Activated CD8-positive, alpha-beta T cell treated with anti-CD3 and anti-CD28 coated beads for 36 hours (primary cell): ENCODE results near the gene RBX1. TPM values are rescaled to one million over a fixed set of nuclear protein-coding genes. Genes with fewer than 3 reads are reported as not detected.
A peak's percentile ranks its signal among the peaks of the same experiment; 100 is the strongest.

ENCODE experiments used
- ATAC-seq: fragments of 200-7000 bp; cut with Tn5 transposase; one replicate; pipeline ENCODE4 v1.10.0; 2021; ENCODE audit warnings: mild to moderate bottlenecking, moderate library complexity
- CTCF ChIA-PET: fragments of 350-600 bp; sonication (Branson Sonifier 250); formaldehyde crosslinking; loops from one replicate; lab custom pipeline; 2021; ENCODE audit warnings: antibody characterized with exemption; lab: Charles Lee
- POLR2A ChIA-PET: fragments of 350-600 bp; sonication (Branson Sonifier 250); formaldehyde crosslinking; loops from one replicate; lab custom pipeline; 2021; ENCODE audit warnings: antibody characterized with exemption; lab: Charles Lee
- DNase-seq: peaks from one replicate; pipeline ENCODE4 v3.0.0-alpha.2; 2020
- H3K27ac Mint-ChIP-seq: one replicate; pipeline ENCODE4 v1.8.0; 2021; ENCODE audit warnings: mild to moderate bottlenecking, mixed read lengths
- H3K27me3 Mint-ChIP-seq: one replicate; pipeline ENCODE4 v1.8.0; 2021; ENCODE audit warnings: mixed read lengths
- H3K36me3 Mint-ChIP-seq: one replicate; pipeline ENCODE4 v1.8.0; 2021; ENCODE audit warnings: low read depth, mixed read lengths
- H3K4me1 Mint-ChIP-seq: one replicate; pipeline ENCODE4 v1.8.0; 2021; ENCODE audit warnings: low read depth, mixed read lengths
- H3K4me3 Mint-ChIP-seq: one replicate; pipeline ENCODE4 v1.8.0; 2021; ENCODE audit warnings: mild to moderate bottlenecking, moderate library complexity, mixed read lengths
- H3K9me3 Mint-ChIP-seq: one replicate; pipeline ENCODE4 v1.8.0; 2021; ENCODE audit warnings: mixed read lengths
- intact Hi-C: fragments of 100-400 bp; cut with micrococcal nuclease; formaldehyde crosslinking; loops from one replicate; pipeline ENCODE4 v1.10.0; 2022
- total RNA-seq, 2 experiments: library from RNA; stranded (reverse); gene quantifications; one replicate each; pipeline ENCODE4 v1.2.3, GENCODE V29; 2021
- TF ChIP-seq, protein P1 (sequence below): fragments of 200-600 bp; IDR thresholded peaks from one replicate; pipeline ENCODE4 v1.8.0; 2022; ENCODE audit warnings: antibody characterized with exemption, mild to moderate bottlenecking

The RBX1 gene
- total RNA-seq, 2 experiments from 2014 or later: 90.4 to 92.8 TPM

GRCh38 chr22:40919446-40919845 lies 31.7 kb upstream of the RBX1 start:
- H3K4me1 Mint-ChIP-seq: peaks cover 4% of the 10 kb centered on the region
- no peak overlapping the region for H3K27ac Mint-ChIP-seq
- H3K36me3 Mint-ChIP-seq: peaks cover 17% of the 10 kb centered on the region

DNA sequence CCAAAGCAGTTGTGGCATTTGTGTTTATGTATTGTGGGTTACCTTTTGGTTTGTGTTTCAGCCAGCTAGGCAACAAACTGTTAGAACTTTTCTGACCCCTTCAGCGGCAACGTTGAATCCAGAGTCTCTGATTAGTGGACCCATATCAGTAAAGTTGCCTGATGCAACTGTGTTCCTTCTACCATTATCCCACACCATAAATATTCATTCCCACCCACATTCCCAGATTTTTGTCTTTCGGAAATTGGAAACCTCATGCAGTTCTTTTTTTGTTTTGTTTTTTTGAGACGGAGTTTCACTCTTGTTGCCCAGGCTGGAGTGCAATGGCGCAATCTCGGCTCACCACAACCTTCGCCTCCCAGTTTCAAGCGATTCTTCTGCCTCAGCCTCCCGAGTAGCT lies 30.7 kb upstream of the RBX1 start:
- TF ChIP-seq, protein P1, sequence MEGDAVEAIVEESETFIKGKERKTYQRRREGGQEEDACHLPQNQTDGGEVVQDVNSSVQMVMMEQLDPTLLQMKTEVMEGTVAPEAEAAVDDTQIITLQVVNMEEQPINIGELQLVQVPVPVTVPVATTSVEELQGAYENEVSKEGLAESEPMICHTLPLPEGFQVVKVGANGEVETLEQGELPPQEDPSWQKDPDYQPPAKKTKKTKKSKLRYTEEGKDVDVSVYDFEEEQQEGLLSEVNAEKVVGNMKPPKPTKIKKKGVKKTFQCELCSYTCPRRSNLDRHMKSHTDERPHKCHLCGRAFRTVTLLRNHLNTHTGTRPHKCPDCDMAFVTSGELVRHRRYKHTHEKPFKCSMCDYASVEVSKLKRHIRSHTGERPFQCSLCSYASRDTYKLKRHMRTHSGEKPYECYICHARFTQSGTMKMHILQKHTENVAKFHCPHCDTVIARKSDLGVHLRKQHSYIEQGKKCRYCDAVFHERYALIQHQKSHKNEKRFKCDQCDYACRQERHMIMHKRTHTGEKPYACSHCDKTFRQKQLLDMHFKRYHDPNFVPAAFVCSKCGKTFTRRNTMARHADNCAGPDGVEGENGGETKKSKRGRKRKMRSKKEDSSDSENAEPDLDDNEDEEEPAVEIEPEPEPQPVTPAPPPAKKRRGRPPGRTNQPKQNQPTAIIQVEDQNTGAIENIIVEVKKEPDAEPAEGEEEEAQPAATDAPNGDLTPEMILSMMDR: no peak
- Mint-ChIP-seq H3K4me3 (no peak overlapping the region), H3K27ac (no peak overlapping the region), H3K27me3 (no peaks in the 10 kb centered on the region), H3K9me3 (no peaks in the 10 kb centered on the region), H3K4me1 (peaks cover 4% of the 10 kb centered on the region), H3K36me3 (peaks cover 13% of the 10 kb centered on the region)
- ChIA-PET CTCF (interaction anchor here (1.7 to 4.8 kb wide), 3 partner anchors 53 to 317 kb away, joined by 3 to 80 read pairs (median 4); no protein-coding TSS in a partner anchor), POLR2A (no interaction called here)
- DNase-seq (no peak), ATAC-seq (no peak)
- intact Hi-C loops: loop anchor here (10.0 kb wide), 1 partner anchor 314 kb away; no protein-coding TSS in a partner anchor

More at GRCh38 chr22:40919446-40919845, 31.7 kb upstream of the RBX1 start:
- CTCF ChIA-PET: interaction anchor here (1.0 kb wide), 1 partner anchor 318 kb away, joined by 3 read pairs; no protein-coding TSS in a partner anchor
- TF ChIP-seq, protein P1: no peak
- Mint-ChIP-seq H3K27me3 (no peaks in the 10 kb centered on the region), H3K9me3 (no peaks in the 10 kb centered on the region), H3K4me3 (no peak overlapping the region)
- ATAC-seq (no peak), DNase-seq (no peak)
- POLR2A ChIA-PET: no interaction called here
- intact Hi-C loops: no loop called here

DNA sequence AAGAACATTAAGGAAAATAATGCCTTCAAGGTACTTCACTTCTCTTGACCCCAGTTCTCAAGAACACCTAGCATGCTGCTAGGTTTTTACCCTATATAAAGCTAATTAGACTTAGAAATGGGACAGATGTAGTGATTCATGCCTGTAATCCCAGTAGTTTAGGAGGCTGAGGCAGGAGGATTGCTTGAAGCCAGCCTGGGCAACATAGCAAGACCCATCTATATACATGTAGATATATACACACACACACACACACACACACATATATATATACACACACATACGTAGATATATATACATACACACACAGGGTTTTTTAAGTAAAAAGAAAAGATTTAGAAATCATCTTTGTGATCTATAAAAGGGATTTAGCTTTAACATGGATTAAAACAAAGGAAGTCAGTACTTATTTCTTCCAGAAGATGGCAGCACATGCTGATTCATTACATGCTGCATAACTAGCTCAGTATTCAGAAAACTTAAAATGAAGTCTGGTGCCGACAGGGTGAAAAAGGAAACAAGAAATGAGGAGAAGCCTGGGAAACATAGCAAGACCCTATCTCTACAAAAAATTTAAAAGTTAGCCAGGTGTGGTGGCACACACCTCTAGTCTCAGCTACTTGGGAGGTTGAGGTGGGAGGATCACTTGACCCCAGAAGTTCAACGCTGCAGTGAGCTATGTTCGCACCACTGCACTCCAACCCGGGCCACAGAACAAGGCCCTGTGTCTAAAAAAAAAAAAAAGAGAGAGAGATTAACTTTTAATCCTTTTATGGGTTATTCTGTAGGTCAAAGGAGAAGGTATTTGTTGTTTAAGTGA lies 28.5 kb upstream of the RBX1 start:
- ChIA-PET CTCF (interaction anchor here (0.6 to 4.8 kb wide), 68 partner anchors 9 to 595 kb away, joined by 3 to 80 read pairs (median 4); partner anchors contain the start of genes RBX1 and ZC3H7B), POLR2A (interaction anchor here (0.6 to 1.5 kb wide), 5 partner anchors 29 to 315 kb away, joined by 3 to 5 read pairs (median 5); partner anchors contain the start of gene RBX1)
- TF ChIP-seq, protein P1: peak; percentile 86
- no peak overlapping the region for H3K4me3 Mint-ChIP-seq
- no peaks in the 10 kb centered on the region for H3K27me3 Mint-ChIP-seq
- peak overlapping the region; percentile 13 for H3K27ac Mint-ChIP-seq
- H3K4me1 Mint-ChIP-seq: peaks cover 4% of the 10 kb centered on the region
- H3K36me3 Mint-ChIP-seq: peaks cover 13% of the 10 kb centered on the region
- ATAC-seq (peak; percentile 92), DNase-seq (peak; percentile 8)
- H3K9me3 Mint-ChIP-seq: no peaks in the 10 kb centered on the region
- intact Hi-C loops: loop anchor here (10.0 kb wide), 1 partner anchor 312 kb away; no protein-coding TSS in a partner anchor

GRCh38 chr22:40928657-40929056 lies 22.5 kb upstream of the RBX1 start:
- CTCF ChIA-PET: interaction anchor here (2.2 kb wide), 1 partner anchor 309 kb away, joined by 7 read pairs; no protein-coding TSS in a partner anchor
- H3K27ac Mint-ChIP-seq: no peak overlapping the region
- peaks cover 11% of the 10 kb centered on the region for H3K36me3 Mint-ChIP-seq
- TF ChIP-seq, protein P1: no peak
- no peak overlapping the region for H3K4me3 Mint-ChIP-seq
- POLR2A ChIA-PET: interaction anchor here (1.4 kb wide), 1 partner anchor 309 kb away, joined by 3 read pairs; no protein-coding TSS in a partner anchor
- intact Hi-C loops: loop anchor here (10.0 kb wide), 1 partner anchor 306 kb away; no protein-coding TSS in a partner anchor
- no peaks in the 10 kb centered on the region for H3K9me3 Mint-ChIP-seq
- no peaks in the 10 kb centered on the region for H3K4me1 Mint-ChIP-seq
- no peaks in the 10 kb centered on the region for H3K27me3 Mint-ChIP-seq
- no peak for ATAC-seq
- DNase-seq: no peak
